B cell (primary cell): ENCODE results near the gene MARF1. TPM values are rescaled to one million over a fixed set of nuclear protein-coding genes. Genes with fewer than 3 reads are reported as not detected.
A peak's percentile ranks its signal among the peaks of the same experiment; 100 is the strongest.

Experiments
- ATAC-seq: fragments of 200-7000 bp; cut with Tn5 transposase; one replicate; pipeline ENCODE4 v1.10.0; 2021; ENCODE audit warnings: low read depth, mild to moderate bottlenecking, moderate number of reproducible peaks, moderate library complexity
- CTCF ChIA-PET: fragments of 350-600 bp; sonication (Branson Sonifier 250); formaldehyde crosslinking; loops from one replicate; lab custom pipeline; 2021; ENCODE audit warnings: antibody characterized with exemption, inconsistent platforms; lab: Charles Lee
- POLR2A ChIA-PET: fragments of 350-600 bp; sonication (Branson Sonifier 250); formaldehyde crosslinking; loops from one replicate; lab custom pipeline; 2021; ENCODE audit warnings: antibody characterized with exemption; lab: Charles Lee
- DNase-seq: peaks from one replicate; pipeline ENCODE4 v3.0.0; 2013
- H2AFZ ChIP-seq: 2 replicates; pipeline ENCODE4 v1.6.1; 2012; ENCODE audit warnings: mild to moderate bottlenecking, low read depth, low read length; ENCODE audit not compliant: insufficient read depth, poor library complexity, severe bottlenecking
- H3K27ac ChIP-seq, 2 donors: 1 replicate in 1 of 2; 2 replicates in 1 of 2; pipeline ENCODE4 v1.5.1; 2012 to 2013; ENCODE audit warnings: low read length in 2 of 2, mild to moderate bottlenecking in 2 of 2, moderate library complexity in 1 of 2
- H3K27me3 ChIP-seq, 4 experiments: fragments of 200-600 bp in 1 of 4; sonication (generic) in 1 of 4; replicated peaks in 1 of 4; 1 replicate in 2 of 4; 2 replicates in 2 of 4; pipeline versions ENCODE4 v1.6.1 to v1.7.0; 2013 to 2016; ENCODE audit warnings: low read length in 3 of 4, mild to moderate bottlenecking in 2 of 4, mixed read lengths in 1 of 4, moderate library complexity in 1 of 4; ENCODE audit not compliant: insufficient read depth in 4 of 4, control insufficient read depth in 3 of 4; ENCODE audit errors: control extremely low read depth in 1 of 4
- H3K36me3 ChIP-seq, 2 experiments: replicated peaks in 1 of 2; 1 replicate in 1 of 2; 2 replicates in 1 of 2; pipeline versions ENCODE4 v1.6.1 to v1.7.1; 2013; ENCODE audit warnings: low read length in 1 of 2; ENCODE audit not compliant: insufficient read depth in 2 of 2, control insufficient read depth in 1 of 2; ENCODE audit errors: control extremely low read depth in 1 of 2, extremely low read depth in 1 of 2
- H3K4me1 ChIP-seq, 2 donors: fragments of 200-600 bp in 1 of 2; sonication (generic) in 1 of 2; 1 replicate in 1 of 2; 2 replicates in 1 of 2; pipeline versions ENCODE4 v1.5.1 to v1.6.1; 2013 to 2017; ENCODE audit warnings: low read length in 2 of 2; ENCODE audit not compliant: control insufficient read depth in 2 of 2, insufficient read depth in 2 of 2
- H3K4me2 ChIP-seq: replicated peaks from 2 replicates; pipeline ENCODE3; 2012; ENCODE audit warnings: mild to moderate bottlenecking, low read depth, low read length; ENCODE audit not compliant: poor library complexity, severe bottlenecking
- H3K4me3 ChIP-seq, 5 experiments: fragments of 200-600 bp in 1 of 5; sonication (generic) in 1 of 5; 1 replicate in 3 of 5; 2 replicates in 2 of 5; pipeline versions ENCODE4 v1.5.1 to v1.7.0; 2011 to 2016; ENCODE audit warnings: low read length in 4 of 5, mild to moderate bottlenecking in 4 of 5, low read depth in 2 of 5, control low read depth in 1 of 5, moderate library complexity in 1 of 5; ENCODE audit not compliant: insufficient read depth in 1 of 5; ENCODE audit errors: control extremely low read depth in 1 of 5, extremely low read depth in 1 of 5
- H3K79me2 ChIP-seq: fragments of 200-600 bp; sonication (generic); one replicate; pipeline ENCODE4 v1.6.0; 2016; ENCODE audit warnings: low read length; ENCODE audit not compliant: control insufficient read depth, insufficient read depth
- H3K9ac ChIP-seq: fragments of 200-600 bp; sonication (generic); 2 replicates; pipeline ENCODE4 v1.6.1; 2017; ENCODE audit warnings: mild to moderate bottlenecking, low read length, moderate library complexity
- H3K9me3 ChIP-seq, 3 donors: one replicate each; pipeline versions ENCODE4 v1.6.1 to v1.7.1; 2013; ENCODE audit warnings: low read length in 2 of 3; ENCODE audit not compliant: control insufficient read depth in 2 of 3, insufficient read depth in 1 of 3; ENCODE audit errors: control extremely low read depth in 1 of 3
- H4K20me1 ChIP-seq: 2 replicates; pipeline ENCODE4 v1.6.0; 2012; ENCODE audit warnings: mild to moderate bottlenecking, low read length; ENCODE audit not compliant: insufficient read depth, control insufficient read depth, poor library complexity, severe bottlenecking
- H3K27ac Mint-ChIP-seq: one replicate; pipeline ENCODE4 v1.8.0; 2021; ENCODE audit warnings: mixed read lengths
- H3K27me3 Mint-ChIP-seq: one replicate; pipeline ENCODE4 v1.8.0; 2021; ENCODE audit warnings: mixed read lengths
- H3K4me1 Mint-ChIP-seq: one replicate; pipeline ENCODE4 v1.8.0; 2021; ENCODE audit warnings: mixed read lengths
- H3K4me3 Mint-ChIP-seq: one replicate; pipeline ENCODE4 v1.8.0; 2021; ENCODE audit warnings: mixed read lengths
- H3K9me3 Mint-ChIP-seq: one replicate; pipeline ENCODE4 v1.8.0; 2022; ENCODE audit warnings: mixed read lengths; ENCODE audit not compliant: insufficient read depth
- CTCF ChIP-seq: fragments of 200-600 bp; IDR thresholded peaks from one replicate; pipeline ENCODE4 v1.8.0; 2022; ENCODE audit warnings: antibody characterized with exemption, mild to moderate bottlenecking
- EZH2 ChIP-seq: IDR thresholded peaks from 2 replicates; pipeline ENCODE4 v1.6.1; 2012; ENCODE audit warnings: borderline replicate concordance, low read depth, mild to moderate bottlenecking, moderate library complexity, low read length; ENCODE audit not compliant: insufficient read depth, poor library complexity, severe bottlenecking
- WGBS: methylation state at CpG from one replicate; pipeline ENCODE4 v1.1.5; 2013; ENCODE audit warnings: missing lambda C conversion rate; ENCODE audit not compliant: insufficient coverage; 5-methylcytosine and 5-hydroxymethylcytosine counted together
- intact Hi-C: fragments of 100-400 bp; cut with micrococcal nuclease; formaldehyde crosslinking; loops from one replicate; pipeline ENCODE4 v1.10.0; 2022
- polyA plus RNA-seq: library from polyadenylated mRNA; depleted of rRNA; stranded (reverse); fragments of >200 nt; gene quantifications from 2 replicates; pipeline ENCODE4 v1.2.3, GENCODE V29; 2012
- total RNA-seq, 2 donors: library from RNA; stranded (reverse); fragments of 120-200 nt in 1 of 2; gene quantifications; 1 replicate in 1 of 2; 2 replicates in 1 of 2; pipeline versions ENCODE4 v1.2.3 to v1.2.4, GENCODE V29; 2013 to 2022

The MARF1 gene
- total and polyA plus RNA-seq, 2 donors (not counting 1 experiment from before 2014, with no cell fraction given): 68.0 to 366 TPM

- peaks cover 0 to 61% of the 10 kb centered on the region in 2 experiments for H3K36me3 ChIP-seq
- Mint-ChIP-seq H3K27me3 (no peaks in the 10 kb centered on the region), H3K4me3 (peak overlapping the region; percentile 54), H3K4me1 (peaks cover 62% of the 10 kb centered on the region), H3K27ac (peak overlapping the region; percentile 89), H3K9me3 (no peaks in the 10 kb centered on the region)
- no peak overlapping the region for H3K4me3 ChIP-seq
- ChIA-PET CTCF (interaction anchor here (1.0 to 2.9 kb wide), 4 partner anchors 11 to 165 kb away, joined by 3 to 8 read pairs (median 4); partner anchors contain the start of gene MARF1), POLR2A (interaction anchor here (0.9 to 3.5 kb wide), 2 partner anchors 32 to 50 kb away, joined by 5 to 33 read pairs; partner anchors contain the start of gene MARF1)
- TF ChIP-seq EZH2: no peak
- TF ChIP-seq CTCF: no peak
- H3K9me3 ChIP-seq: peaks cover 0 to 3% (median 0%) of the 10 kb centered on the region in 3 donors
- 59% methylated on average over 7 of the region's 9 CpGs for WGBS
- peak overlapping the region; percentile 53 for H3K4me2 ChIP-seq
- DNase-seq (peak; percentile 41), ATAC-seq (peak; percentile 13)
- no peaks in the 10 kb centered on the region for H3K27me3 ChIP-seq
- H3K4me1 ChIP-seq: peaks cover 20 to 46% of the 10 kb centered on the region in 2 donors
- H3K27ac ChIP-seq: peak overlapping the region; percentile 1 to 51
- H2AFZ ChIP-seq: no peak overlapping the region
- no peaks in the 10 kb centered on the region for H3K79me2 ChIP-seq
- intact Hi-C loops: loop anchor here (5.0 kb wide), 1 partner anchor 160 kb away; the partner anchor contains the start of gene BMERB1
- H4K20me1 ChIP-seq: peaks cover 3% of the 10 kb centered on the region
- no peak overlapping the region for H3K9ac ChIP-seq
These were observed 50.6 kb downstream of the MARF1 start for GRCh38 chr16:15592324-15592723.

- ChIA-PET CTCF (interaction anchor here (0.6 to 1.4 kb wide), 2 partner anchors 135 to 161 kb away, joined by 3 read pairs; no protein-coding TSS in a partner anchor), POLR2A (interaction anchor here (1.0 kb wide), 1 partner anchor 10 kb away, joined by 3 read pairs; no protein-coding TSS in a partner anchor)
- no peaks in the 10 kb centered on the region for H3K79me2 ChIP-seq
- H3K4me1 Mint-ChIP-seq: peaks cover 28% of the 10 kb centered on the region
- no peak overlapping the region for H3K4me3 Mint-ChIP-seq
- H3K27ac ChIP-seq: no peak overlapping the region
- H3K27ac Mint-ChIP-seq: peak overlapping the region; percentile 46
- no peaks in the 10 kb centered on the region for H3K27me3 Mint-ChIP-seq
- no peaks in the 10 kb centered on the region for H3K27me3 ChIP-seq
- no peaks in the 10 kb centered on the region for H4K20me1 ChIP-seq
- ATAC-seq (no peak), DNase-seq (no peak)
- intact Hi-C loops: no loop called here
- peaks cover 0 to 26% of the 10 kb centered on the region in 2 experiments for H3K36me3 ChIP-seq
- no peak overlapping the region for H3K4me3 ChIP-seq
- H3K9ac ChIP-seq: no peak overlapping the region
- TF ChIP-seq EZH2 (no peak), CTCF (no peak)
- H3K4me1 ChIP-seq: peaks cover 17 to 22% of the 10 kb centered on the region in 2 donors
- peaks cover 0 to 16% (median 8%) of the 10 kb centered on the region in 3 donors for H3K9me3 ChIP-seq
- no peak overlapping the region for H2AFZ ChIP-seq
- H3K4me2 ChIP-seq: no peak overlapping the region
- WGBS: 94% methylated on average over 17 of the region's 17 CpGs
- peaks cover 4% of the 10 kb centered on the region for H3K9me3 Mint-ChIP-seq
These were observed 55.7 kb downstream of the MARF1 start for GRCh38 chr16:15587152-15587825.
